ENCODE data around the gene DEDD2. TPM values are rescaled to one million over a fixed set of nuclear protein-coding genes. Genes with fewer than 3 reads are reported as not detected.

DEDD2 gene
- total RNA-seq, 1 donor from 2014 or later, result 35.6 TPM

GRCh38 chr19:42230571-42230970 is 13.1 kb upstream of the DEDD2 start:
- H3K27me3 ChIP-seq (ENCODE audit: low read depth), result no peaks in the 10 kb centered on the region
- intact Hi-C loops (cut with DNase I), result no loop called here
- ATAC-seq (no peak), DNase-seq (no peak)
- H3K9me3 ChIP-seq, result no peaks in the 10 kb centered on the region
- no peak overlapping the region for H3K27ac ChIP-seq
- H3K36me3 ChIP-seq, result peaks cover 97% of the 10 kb centered on the region
- no peaks in the 10 kb centered on the region for H3K4me1 ChIP-seq
- TF ChIP-seq CTCF (IDR thresholded peaks at IDR 0.05), result no peak
- no peak overlapping the region for H3K4me3 ChIP-seq

GRCh38 chr19:42229855-42230351 is 12.4 kb upstream of the DEDD2 start:
- no peaks in the 10 kb centered on the region for H3K9me3 ChIP-seq
- H3K4me3 ChIP-seq, result no peak overlapping the region
- peaks cover 97% of the 10 kb centered on the region for H3K36me3 ChIP-seq
- ATAC-seq (no peak), DNase-seq (no peak)
- H3K27ac ChIP-seq, result no peak overlapping the region
- no peak for TF ChIP-seq CTCF (IDR thresholded peaks at IDR 0.05)
- intact Hi-C loops (cut with DNase I), result no loop called here
- no peaks in the 10 kb centered on the region for H3K27me3 ChIP-seq (ENCODE audit: low read depth)
- H3K4me1 ChIP-seq, result no peaks in the 10 kb centered on the region

GRCh38 chr19:42229301-42229854 is 11.9 kb upstream of the DEDD2 start:
- TF ChIP-seq CTCF (IDR thresholded peaks at IDR 0.05), result no peak
- no peaks in the 10 kb centered on the region for H3K27me3 ChIP-seq (ENCODE audit: low read depth)
- intact Hi-C loops (cut with DNase I), result no loop called here
- ATAC-seq, result no peak
- no peak overlapping the region for H3K27ac ChIP-seq
- H3K4me1 ChIP-seq, result no peaks in the 10 kb centered on the region
- no peak overlapping the region for H3K4me3 ChIP-seq
- H3K36me3 ChIP-seq, result peaks cover 97% of the 10 kb centered on the region
- DNase-seq, result no peak
- H3K9me3 ChIP-seq, result no peaks in the 10 kb centered on the region

- no peak for TF ChIP-seq CTCF (IDR thresholded peaks at IDR 0.05)
- H3K36me3 ChIP-seq, result peaks cover 93% of the 10 kb centered on the region
Measured at GRCh38 chr19:42228641-42229040, 11.2 kb upstream of the DEDD2 start.

GRCh38 chr19:42226886-42227285 is 9.4 kb upstream of the DEDD2 start:
- H3K27ac ChIP-seq, result no peak overlapping the region
- no peak for TF ChIP-seq CTCF (IDR thresholded peaks at IDR 0.05)
- no peaks in the 10 kb centered on the region for H3K27me3 ChIP-seq (ENCODE audit: low read depth)
- ATAC-seq (no peak), DNase-seq (no peak)
- H3K4me3 ChIP-seq, result no peak overlapping the region
- H3K9me3 ChIP-seq, result no peaks in the 10 kb centered on the region
- peaks cover 76% of the 10 kb centered on the region for H3K36me3 ChIP-seq
- intact Hi-C loops (cut with DNase I), result no loop called here
- H3K4me1 ChIP-seq, result peaks cover 3% of the 10 kb centered on the region

More at GRCh38 chr19:42228641-42229040, 11.2 kb upstream of the DEDD2 start:
- H3K4me1 ChIP-seq, result no peaks in the 10 kb centered on the region
- no peak overlapping the region for H3K4me3 ChIP-seq
- intact Hi-C loops (cut with DNase I), result no loop called here
- no peak for DNase-seq
- no peaks in the 10 kb centered on the region for H3K27me3 ChIP-seq (ENCODE audit: low read depth)
- no peak for ATAC-seq
- H3K9me3 ChIP-seq, result no peaks in the 10 kb centered on the region
- no peak overlapping the region for H3K27ac ChIP-seq

Measured in lower lobe of right lung (tissue), 2 donors.